Sciatic nerve (tissue), 2 donors: ENCODE measurements around the gene C11orf65. TPM values are rescaled to one million over a fixed set of nuclear protein-coding genes. Genes with fewer than 3 reads are reported as not detected.

Experiments used
- ATAC-seq: fragments of 200-7000 bp; cut with Tn5 transposase; one replicate; pipeline ENCODE4 v1.9.1; 2020; ENCODE audit warnings: mild to moderate bottlenecking, moderate library complexity
- DNase-seq: peaks from one replicate; pipeline ENCODE4 v3.0.0-alpha.2; 2020; ENCODE audit warnings: low spot score
- intact Hi-C: fragments of 100-400 bp; cut with DNase I; formaldehyde crosslinking; loops from one replicate; pipeline ENCODE4 v1.14.2; 2022
- total RNA-seq: library from RNA; stranded (reverse); fragmentation: NEBNext Ultra II Directional; extraction: Animal tissue kit (Norgen Biotek cat#: 25700); gene quantifications from one replicate; pipeline ENCODE4 v1.2.1, GENCODE V29; 2021
- donor health status: DM: no; HTN: no; CAD: no.
- donor health status: DM: no; HTN: no; CAD: no.

C11orf65 gene, protein sequence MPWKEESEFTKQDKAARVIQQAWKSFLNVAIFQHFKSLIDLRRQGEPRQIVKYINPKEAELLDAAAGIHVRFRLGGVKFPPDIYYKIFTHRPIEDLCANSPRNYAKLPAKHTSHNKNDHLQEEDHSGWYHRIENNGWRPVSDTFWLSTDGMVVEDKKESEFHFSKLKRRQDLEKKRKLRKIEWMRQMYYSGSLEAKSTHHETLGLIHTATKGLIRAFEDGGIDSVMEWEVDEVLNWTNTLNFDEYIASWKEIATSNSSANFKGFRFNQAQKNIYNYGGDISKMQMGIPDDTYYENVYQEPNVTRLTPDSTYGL
- total RNA-seq: 1.7 TPM

- DNase-seq (peak; percentile 98), ATAC-seq (peak; percentile 100)
- intact Hi-C loops: no loop called here
These were observed at the start of gene C11orf65 for GRCh38 chr11:108467091-108467823. Gene C11orf65 (minus strand): TSS chr11:108467529. CDS start chr11:108461559, 5,970 bp downstream.

DNA sequence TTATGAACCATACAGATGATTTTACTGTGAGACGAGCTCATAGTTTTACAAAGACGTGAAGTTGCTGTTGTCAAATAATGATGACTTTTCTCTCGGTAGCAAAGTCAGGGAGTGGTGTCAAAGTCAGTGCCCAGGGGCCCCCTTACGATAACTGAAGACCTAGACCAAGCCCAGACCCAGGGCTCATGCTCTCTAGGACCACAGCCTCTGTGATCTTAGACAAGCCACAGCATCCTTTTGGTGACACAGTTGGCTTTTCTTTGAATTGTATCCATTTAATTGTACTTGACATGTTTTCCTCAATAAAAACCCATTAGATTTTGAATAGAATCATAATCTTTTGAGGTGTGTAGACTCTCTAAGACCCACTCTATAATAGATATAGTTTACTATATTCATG lies 48.8 kb upstream of the C11orf65 start:
- ATAC-seq (no peak), DNase-seq (no peak)
- intact Hi-C loops: no loop called here

GRCh38 chr11:108512708-108513107 lies 45.4 kb upstream of the C11orf65 start:
- DNase-seq (no peak), ATAC-seq (no peak)
- intact Hi-C loops: no loop called here

DNA sequence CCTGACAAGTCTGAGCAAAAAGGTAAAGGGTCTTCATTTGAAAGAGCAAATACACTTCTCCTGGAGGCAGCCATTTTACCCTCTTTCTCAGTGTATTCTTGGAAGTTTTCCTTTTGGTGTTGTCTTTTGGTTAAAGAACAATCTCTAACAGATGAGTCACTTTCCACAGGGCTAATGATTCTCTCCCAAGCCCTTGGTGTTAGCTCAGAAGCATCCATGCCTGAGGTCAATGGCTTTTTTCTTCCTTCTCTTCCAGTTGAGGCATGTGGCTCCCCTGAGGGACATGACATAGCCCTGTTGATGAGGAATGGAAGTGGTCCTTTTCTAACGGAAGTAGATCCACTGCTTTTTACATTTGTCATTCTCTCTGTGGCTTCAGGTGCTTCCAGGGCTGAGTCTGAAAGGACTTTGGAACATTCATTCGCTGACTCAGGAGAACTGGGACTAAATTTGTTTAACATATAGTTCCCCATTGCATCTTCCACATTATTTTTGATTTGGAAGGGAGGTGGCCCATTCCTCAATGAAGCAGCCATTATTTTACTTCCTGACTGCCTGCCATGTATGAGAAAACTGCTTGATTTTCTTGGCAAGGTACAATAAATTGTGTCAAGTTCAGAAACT lies 44.6 kb upstream of the C11orf65 start:
- DNase-seq (no peak), ATAC-seq (no peak)
- intact Hi-C loops: no loop called here

- ATAC-seq (no peak), DNase-seq (no peak)
- intact Hi-C loops: no loop called here
These were observed 41.6 kb upstream of the C11orf65 start for GRCh38 chr11:108508653-108509593.

GRCh38 chr11:108501396-108501795 lies 34.1 kb upstream of the C11orf65 start:
- intact Hi-C loops: no loop called here

GRCh38 chr11:108500721-108501120 lies 33.4 kb upstream of the C11orf65 start:
- no peak for DNase-seq
- intact Hi-C loops: no loop called here
- ATAC-seq: no peak

More at GRCh38 chr11:108501396-108501795, 34.1 kb upstream of the C11orf65 start:
- ATAC-seq (no peak), DNase-seq (no peak)

DNA sequence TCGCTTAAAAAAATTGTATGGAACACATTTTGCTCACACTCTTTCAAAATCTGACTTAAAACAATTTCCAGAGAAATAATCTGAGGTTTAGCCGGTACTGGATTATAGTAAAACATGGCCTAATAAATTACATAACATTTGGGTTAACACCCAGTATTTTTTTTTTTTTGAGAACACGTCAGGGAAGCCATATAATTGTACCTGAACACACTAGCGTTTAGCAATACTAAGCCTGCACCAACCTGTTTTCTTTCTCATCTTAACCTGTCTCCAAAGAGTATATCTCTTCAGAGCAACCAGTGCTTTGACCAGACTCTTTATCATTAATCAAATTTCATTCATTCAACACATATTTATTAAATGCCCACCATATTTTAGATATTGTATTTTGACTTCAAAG lies 32.8 kb upstream of the C11orf65 start:
- DNase-seq: no peak
- intact Hi-C loops: no loop called here
- no peak for ATAC-seq

- ATAC-seq (no peak), DNase-seq (peak; percentile 61)
- intact Hi-C loops: no loop called here
These were observed 31.6 kb upstream of the C11orf65 start for GRCh38 chr11:108498816-108499408.

GRCh38 chr11:108498046-108498815 lies 30.9 kb upstream of the C11orf65 start, which contains the start of gene POGLUT3:
Gene POGLUT3 (minus strand): TSS chr11:108498384. CDS start chr11:108498366, 18 bp downstream.
- intact Hi-C loops: no loop called here
- DNase-seq: peak; percentile 76
- ATAC-seq: peak; percentile 75

GRCh38 chr11:108497317-108498045 lies 30.2 kb upstream of the C11orf65 start:
- DNase-seq (peak; percentile 87), ATAC-seq (peak; percentile 97)
- intact Hi-C loops: no loop called here

- ATAC-seq (no peak), DNase-seq (no peak)
- intact Hi-C loops: no loop called here
These were observed 29.4 kb upstream of the C11orf65 start for GRCh38 chr11:108496643-108497256.

DNA sequence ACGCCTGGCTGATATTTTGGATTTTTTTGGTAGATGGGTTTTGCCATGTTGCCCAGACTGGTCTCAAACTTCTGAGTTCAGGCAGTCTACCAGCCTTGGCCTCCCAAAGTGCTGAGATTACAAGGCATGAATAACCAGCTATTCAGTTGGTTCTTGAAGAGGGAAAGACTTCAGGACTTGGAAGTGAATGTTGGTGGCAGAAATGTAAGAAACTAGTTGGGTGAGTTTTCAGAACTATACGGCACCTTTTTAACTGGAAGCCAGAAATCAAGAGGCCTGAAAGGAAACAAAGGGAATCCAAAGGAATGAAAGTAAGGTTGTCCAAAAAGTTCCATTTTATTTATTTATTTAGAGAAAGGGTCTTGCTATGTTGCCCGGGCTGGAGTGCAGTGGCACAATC lies 28.0 kb upstream of the C11orf65 start:
- intact Hi-C loops: no loop called here
- ATAC-seq: no peak
- DNase-seq: no peak

DNA sequence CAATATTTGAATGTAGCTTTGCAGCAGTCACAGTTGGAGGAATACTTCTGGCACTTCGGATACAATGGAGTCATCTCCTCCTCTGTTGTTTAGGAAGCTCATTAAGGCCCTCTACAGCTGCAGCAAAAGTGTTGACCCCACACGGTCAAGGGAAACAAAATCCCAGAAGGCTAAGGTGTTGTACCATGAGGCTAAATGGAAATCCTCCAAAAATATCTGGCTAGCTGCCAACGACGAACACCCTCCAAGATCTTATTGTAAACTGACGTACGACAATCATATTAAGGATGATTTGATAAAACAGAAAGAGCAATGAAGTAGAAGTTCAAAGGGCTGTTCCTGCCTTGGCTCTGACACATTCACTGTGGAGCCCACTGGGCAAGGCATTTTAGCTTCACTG lies 26.9 kb upstream of the C11orf65 start:
- ATAC-seq (no peak), DNase-seq (no peak)
- intact Hi-C loops: no loop called here

DNA sequence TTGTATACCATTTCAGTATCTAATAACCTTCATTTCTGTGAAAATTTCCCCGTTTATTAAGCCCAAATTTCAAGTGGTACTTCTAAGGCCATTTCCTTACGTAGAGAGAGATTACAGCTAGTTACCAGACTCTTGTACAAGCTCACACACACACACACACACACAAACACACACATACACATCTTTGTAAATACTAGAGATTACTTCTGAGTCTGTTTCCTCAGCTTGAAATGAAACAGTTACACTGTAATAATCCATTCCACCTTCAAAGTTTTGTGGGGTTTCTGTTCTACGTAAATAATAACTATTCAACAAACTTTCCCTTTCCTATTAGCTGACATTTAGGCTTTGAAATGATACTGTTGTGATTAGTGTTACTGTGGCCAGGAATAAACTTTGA lies 24.6 kb upstream of the C11orf65 start:
- ATAC-seq: no peak
- intact Hi-C loops: no loop called here

DNA sequence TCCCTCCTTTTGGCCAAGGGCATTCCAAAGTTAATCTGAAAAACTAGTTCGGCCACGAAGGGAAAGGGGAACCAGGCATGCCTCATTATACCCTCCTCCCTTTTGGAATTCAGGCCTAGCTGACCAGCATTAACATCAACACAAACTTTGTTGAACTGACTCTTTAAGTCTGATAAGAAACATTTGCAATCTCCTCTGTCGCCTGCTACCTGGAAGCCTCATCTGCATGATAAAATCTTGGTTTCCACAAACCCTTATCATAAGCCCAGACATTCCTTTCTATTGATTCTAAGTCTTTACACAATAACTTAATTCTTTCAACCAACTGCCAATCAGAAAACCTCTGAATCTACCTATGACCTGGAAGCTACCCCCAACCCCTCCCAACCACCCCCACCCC lies 19.5 kb upstream of the C11orf65 start:
- no peak for ATAC-seq
- DNase-seq: no peak
- intact Hi-C loops: no loop called here

More for the DNA sequence above, 24.6 kb upstream of the C11orf65 start:
- DNase-seq: no peak

DNA sequence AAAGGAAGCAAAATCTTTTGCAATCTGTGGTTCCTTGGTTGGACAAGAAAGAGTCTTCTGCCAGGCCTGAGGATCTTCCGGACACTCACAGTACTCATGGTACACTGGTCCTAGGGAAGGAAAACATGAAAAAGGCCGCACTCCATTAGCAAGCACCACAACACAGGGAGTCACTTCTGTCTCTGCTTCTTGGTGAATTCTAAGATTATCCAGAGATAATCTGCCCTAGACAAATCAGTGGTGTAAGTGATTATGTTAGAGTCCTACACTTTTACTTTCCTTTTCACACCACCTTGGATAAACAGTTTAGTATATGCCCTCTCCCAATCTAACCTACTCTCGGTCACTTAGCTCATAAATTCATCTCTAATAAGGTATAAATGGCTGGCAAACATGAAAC lies 19.0 kb upstream of the C11orf65 start:
- no peak for ATAC-seq
- DNase-seq: no peak
- intact Hi-C loops: no loop called here
